Hematopoietic multipotent progenitor cell treated with erythropoietin and hydrocortisone succinate and interleukin-3 and kit ligand, for 17 days (in vitro differentiated cells): ENCODE measurements around the gene RPS6KA5.
"Not testable (repeated sequence)": the region's sequence is repeated elsewhere in the genome, so short reads cannot be mapped to it uniquely, and the experiment has no call there.

Source experiments
- DNase-seq: peaks from one replicate; pipeline ENCODE4 v3.0.0-alpha.2; 2015; ENCODE audit warnings: low spot score

The RPS6KA5 gene

GRCh38 chr14:90830931-90831701 lies 229.3 kb downstream of the RPS6KA5 start:
- no peak for DNase-seq

GRCh38 chr14:90829677-90830076 lies 230.8 kb downstream of the RPS6KA5 start:
- DNase-seq = no peak

- no peak for DNase-seq
These were observed 231.6 kb downstream of the RPS6KA5 start for GRCh38 chr14:90828642-90829487.

GRCh38 chr14:90827919-90828610 lies 232.4 kb downstream of the RPS6KA5 start:
- peak; percentile 81 for DNase-seq

GRCh38 chr14:90823542-90823941 lies 236.9 kb downstream of the RPS6KA5 start:
- not testable (repeated sequence) for DNase-seq

- DNase-seq = no peak
These were observed 239.5 kb downstream of the RPS6KA5 start for GRCh38 chr14:90820958-90821357.

GRCh38 chr14:90819734-90820393 lies 240.6 kb downstream of the RPS6KA5 start:
- DNase-seq = no peak

GRCh38 chr14:90818715-90819114 lies 241.7 kb downstream of the RPS6KA5 start:
- DNase-seq = no peak

GRCh38 chr14:90816681-90817436 lies 243.6 kb downstream of the RPS6KA5 start:
- DNase-seq = no peak

- DNase-seq = no peak
These were observed 244.4 kb downstream of the RPS6KA5 start, which contains the start of gene TTC7B for GRCh38 chr14:90815822-90816662. TTC7B (minus strand) TSS chr14:90816430; CDS start chr14:90816295, 135 bp downstream.

- no peak for DNase-seq
These were observed 244.9 kb downstream of the RPS6KA5 start for GRCh38 chr14:90815572-90815821.

- DNase-seq = no peak
These were observed 245.5 kb downstream of the RPS6KA5 start for GRCh38 chr14:90814806-90815571.

GRCh38 chr14:90813442-90813841 lies 247.0 kb downstream of the RPS6KA5 start:
- no peak for DNase-seq

- no peak for DNase-seq
These were observed 248.3 kb downstream of the RPS6KA5 start for GRCh38 chr14:90812109-90812508.

- no peak for DNase-seq
These were observed 248.8 kb downstream of the RPS6KA5 start for GRCh38 chr14:90811641-90812040.

GRCh38 chr14:90810806-90811205 lies 249.6 kb downstream of the RPS6KA5 start:
- DNase-seq = no peak

GRCh38 chr14:90809530-90810312 lies 250.7 kb downstream of the RPS6KA5 start:
- DNase-seq = no peak

GRCh38 chr14:90808759-90809529 lies 251.5 kb downstream of the RPS6KA5 start:
- no peak for DNase-seq
